Mesendoderm (in vitro differentiated cells): Measurements from ENCODE around the gene GDPD5.

Experiments
- DNase-seq: peaks from one replicate; pipeline ENCODE4 v3.0.0; 2013
- H2AK5ac ChIP-seq: 2 replicates; pipeline ENCODE4 v1.6.1; 2013; ENCODE audit warnings: low read length, inconsistent platforms
- H2BK120ac ChIP-seq: 2 replicates; pipeline ENCODE4 v1.6.1; 2013; ENCODE audit warnings: low read depth, mild to moderate bottlenecking, low read length, moderate library complexity, mixed read lengths
- H2BK15ac ChIP-seq: replicated peaks from 2 replicates; pipeline ENCODE4 v1.6.1; 2013; ENCODE audit warnings: low read depth, mild to moderate bottlenecking, moderate library complexity
- H2BK5ac ChIP-seq: 2 replicates; pipeline ENCODE4 v1.6.1; 2013; ENCODE audit warnings: low read length, inconsistent platforms
- H3K18ac ChIP-seq: 2 replicates; pipeline ENCODE4 v1.6.1; 2013; ENCODE audit warnings: mild to moderate bottlenecking, low read length, mixed read lengths
- H3K23ac ChIP-seq: one replicate; pipeline ENCODE4 v1.6.1; 2013; ENCODE audit warnings: low read length
- H3K27ac ChIP-seq: 2 replicates; pipeline ENCODE4 v1.5.1; 2013; ENCODE audit warnings: low read depth, mild to moderate bottlenecking, inconsistent platforms, low read length, moderate library complexity
- H3K27me3 ChIP-seq: 2 replicates; pipeline ENCODE4 v1.6.1; 2013; ENCODE audit warnings: low read length, control low read depth, mild to moderate bottlenecking, inconsistent platforms; ENCODE audit not compliant: insufficient read depth, poor library complexity
- H3K36me3 ChIP-seq: 2 replicates; pipeline ENCODE4 v1.6.1; 2013; ENCODE audit warnings: low read length, inconsistent platforms; ENCODE audit not compliant: control insufficient read depth, insufficient read depth
- H3K4ac ChIP-seq: one replicate; pipeline ENCODE4 v1.6.1; 2013; ENCODE audit warnings: low read depth, mild to moderate bottlenecking, low read length, moderate library complexity
- H3K4me1 ChIP-seq: 2 replicates; pipeline ENCODE4 v1.6.1; 2013; ENCODE audit warnings: low read depth, low read length, inconsistent platforms; ENCODE audit not compliant: control insufficient read depth
- H3K4me2 ChIP-seq: 2 replicates; pipeline ENCODE4 v1.6.1; 2013; ENCODE audit warnings: low read length
- H3K4me3 ChIP-seq: 2 replicates; pipeline ENCODE4 v1.5.1; 2013; ENCODE audit warnings: mild to moderate bottlenecking, low read length
- H3K56ac ChIP-seq: one replicate; pipeline ENCODE4 v1.6.1; 2013; ENCODE audit warnings: low read length
- H3K79me1 ChIP-seq: 2 replicates; pipeline ENCODE4 v1.6.1; 2013; ENCODE audit warnings: low read length, inconsistent platforms
- H3K79me2 ChIP-seq: 2 replicates; pipeline ENCODE4 v1.6.1; 2013; ENCODE audit warnings: mild to moderate bottlenecking, low read length; ENCODE audit not compliant: control insufficient read depth, insufficient read depth
- H3K9ac ChIP-seq: 2 replicates; pipeline ENCODE4 v1.6.1; 2013; ENCODE audit warnings: low read length, inconsistent platforms
- H4K5ac ChIP-seq: one replicate; pipeline ENCODE4 v1.6.1; 2013; ENCODE audit warnings: low read length
- H4K8ac ChIP-seq: one replicate; pipeline ENCODE4 v1.6.1; 2013; ENCODE audit warnings: low read depth, mild to moderate bottlenecking, control low read depth, low read length, moderate library complexity
- WGBS: extraction: QIAGEN DNeasy Blood & Tissue Kit; methylation state at CpG from one replicate; pipeline ENCODE4 v1.1.7; 2013; ENCODE audit warnings: low lambda C conversion rate, missing lambda C conversion rate; ENCODE audit not compliant: insufficient coverage; ENCODE audit errors: extremely low coverage; 5-methylcytosine and 5-hydroxymethylcytosine counted together

The GDPD5 gene

DNA sequence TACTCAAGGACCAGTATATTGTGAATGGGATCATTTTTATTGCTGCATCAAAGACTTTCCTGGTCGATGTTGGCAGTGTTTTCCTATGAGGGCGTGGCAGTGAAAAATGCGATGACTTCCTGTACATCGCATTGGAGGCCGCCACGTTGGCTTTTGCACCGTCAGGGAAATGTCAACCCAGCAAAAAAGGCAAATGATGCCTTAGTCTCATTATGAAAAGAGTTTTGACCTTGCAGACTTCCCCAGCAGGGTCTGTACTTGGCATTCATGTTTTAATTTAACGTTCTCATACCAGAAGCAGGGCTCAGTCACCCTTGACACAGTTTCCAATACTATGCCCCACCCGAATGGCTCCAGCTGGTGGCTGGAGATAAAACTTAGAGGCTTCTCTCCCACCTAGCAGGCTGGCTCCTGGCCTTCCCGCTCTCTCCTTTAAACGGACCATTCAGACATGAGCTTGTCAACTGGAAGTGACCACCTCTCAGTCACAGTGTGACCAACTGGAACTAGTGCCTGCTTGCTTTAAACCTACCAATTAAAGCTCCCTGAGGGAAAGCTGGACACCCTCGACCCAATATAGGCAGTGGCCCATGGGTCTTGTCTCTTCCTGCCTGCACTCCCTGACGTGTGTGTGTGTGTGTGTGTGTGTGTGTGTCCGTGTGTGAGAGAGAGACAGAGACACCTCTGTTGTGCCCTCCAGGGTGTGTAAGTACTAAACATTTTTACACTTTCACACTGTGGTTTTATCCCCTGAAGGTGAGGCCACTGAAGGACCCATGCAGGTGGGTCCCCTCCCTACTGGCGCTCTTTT, 8.7 kb upstream of the GDPD5 start:
- Histone ChIP-seq H4K8ac (no peak overlapping the region), H3K36me3 (no peaks in the 10 kb centered on the region), H3K27ac (no peak overlapping the region), H2AK5ac (no peak overlapping the region), H3K4me2 (no peak overlapping the region), H2BK5ac (no peak overlapping the region), H3K79me1 (no peaks in the 10 kb centered on the region), H3K4ac (no peak overlapping the region), H3K9ac (no peak overlapping the region), H3K18ac (no peak overlapping the region), H3K79me2 (no peaks in the 10 kb centered on the region), H3K56ac (no peak overlapping the region), H3K4me1 (peaks cover 3% of the 10 kb centered on the region), H3K4me3 (no peak overlapping the region), H4K5ac (no peak overlapping the region), H2BK120ac (no peak overlapping the region), H2BK15ac (no peak overlapping the region), H3K27me3 (no peaks in the 10 kb centered on the region), H3K23ac (no peak overlapping the region)
- no peak for DNase-seq
- no CpG with 5 or more reads among the region's 15 CpGs for WGBS

GRCh38 chr11:75533896-75534258, 8.1 kb upstream of the GDPD5 start:
- Histone ChIP-seq H4K8ac (no peak overlapping the region), H2BK5ac (no peak overlapping the region), H3K4ac (no peak overlapping the region), H2AK5ac (no peak overlapping the region), H3K4me3 (no peak overlapping the region), H3K36me3 (no peaks in the 10 kb centered on the region), H3K9ac (no peak overlapping the region), H3K4me2 (no peak overlapping the region), H3K18ac (no peak overlapping the region), H2BK15ac (no peak overlapping the region), H3K4me1 (peaks cover 3% of the 10 kb centered on the region), H2BK120ac (no peak overlapping the region), H3K79me2 (no peaks in the 10 kb centered on the region), H3K27ac (no peak overlapping the region), H4K5ac (no peak overlapping the region), H3K23ac (no peak overlapping the region), H3K27me3 (no peaks in the 10 kb centered on the region), H3K56ac (no peak overlapping the region), H3K79me1 (no peaks in the 10 kb centered on the region)
- WGBS = no CpG with 5 or more reads among the region's 1 CpG
- no peak for DNase-seq

DNA sequence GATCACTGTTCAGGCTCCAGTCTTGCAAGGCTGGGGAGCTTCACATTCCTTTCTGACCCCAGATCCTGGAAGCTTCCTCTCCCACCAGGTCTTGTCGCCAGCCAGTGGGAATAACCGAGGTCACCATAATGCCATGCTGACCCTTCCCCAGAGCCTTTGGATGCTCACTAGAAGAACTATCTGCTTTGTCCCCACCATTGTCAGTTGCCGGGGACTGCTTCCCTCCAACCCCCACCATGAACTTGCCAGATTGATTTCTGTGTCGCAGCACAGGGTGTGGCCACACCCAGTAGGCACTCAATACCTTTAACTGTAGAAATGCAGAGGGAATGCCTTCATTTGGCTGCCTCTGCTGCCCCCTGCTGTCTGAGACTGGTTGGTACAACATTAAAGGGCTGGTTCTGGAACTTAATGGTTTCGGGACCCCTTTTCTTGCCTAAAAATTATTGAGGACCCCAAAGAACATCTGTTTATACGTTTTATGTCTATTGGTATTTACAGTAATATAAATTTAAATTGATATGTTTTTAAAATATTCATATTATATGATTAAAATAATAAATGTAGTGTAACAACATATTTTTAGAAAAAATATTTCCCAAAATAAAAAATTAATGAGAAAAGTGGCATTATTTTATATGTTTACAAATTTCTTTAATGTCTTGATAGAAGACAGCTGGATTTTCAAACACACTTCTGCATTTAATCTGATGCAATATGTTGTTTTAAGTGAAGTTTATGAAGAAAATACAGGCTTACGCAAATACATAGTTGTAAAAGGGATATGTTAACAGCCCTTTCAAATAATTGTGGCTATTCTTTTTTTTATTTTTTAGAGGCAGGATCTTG, 6.7 kb upstream of the GDPD5 start:
- no peaks in the 10 kb centered on the region for H3K79me2 ChIP-seq
- H2AK5ac ChIP-seq = no peak overlapping the region
- no CpG with 5 or more reads among the region's 7 CpGs for WGBS
- H3K56ac ChIP-seq = peak overlapping the region; percentile 71
- no peaks in the 10 kb centered on the region for H3K79me1 ChIP-seq
- no peak overlapping the region for H2BK15ac ChIP-seq
- no peak overlapping the region for H3K4me3 ChIP-seq
- H4K5ac ChIP-seq = no peak overlapping the region
- peaks cover 1% of the 10 kb centered on the region for H3K4me1 ChIP-seq
- H4K8ac ChIP-seq = no peak overlapping the region
- peak; percentile 84 for DNase-seq
- no peaks in the 10 kb centered on the region for H3K36me3 ChIP-seq
- no peak overlapping the region for H3K23ac ChIP-seq
- no peak overlapping the region for H2BK120ac ChIP-seq
- no peak overlapping the region for H3K4ac ChIP-seq
- H3K27me3 ChIP-seq = no peaks in the 10 kb centered on the region
- peak overlapping the region; percentile 44 for H3K4me2 ChIP-seq
- H2BK5ac ChIP-seq = no peak overlapping the region
- peak overlapping the region; percentile 55 for H3K9ac ChIP-seq
- H3K27ac ChIP-seq = no peak overlapping the region
- no peak overlapping the region for H3K18ac ChIP-seq

GRCh38 chr11:75531325-75531724, 5.6 kb upstream of the GDPD5 start:
- no peak overlapping the region for H4K8ac ChIP-seq
- no CpG with 5 or more reads among the region's 4 CpGs for WGBS
- DNase-seq = no peak
- H3K79me1 ChIP-seq = no peaks in the 10 kb centered on the region
- H3K4me1 ChIP-seq = no peaks in the 10 kb centered on the region
- no peak overlapping the region for H2BK15ac ChIP-seq
- no peak overlapping the region for H3K23ac ChIP-seq
- no peak overlapping the region for H2BK5ac ChIP-seq
- H2AK5ac ChIP-seq = no peak overlapping the region
- H4K5ac ChIP-seq = no peak overlapping the region
- no peaks in the 10 kb centered on the region for H3K27me3 ChIP-seq
- no peak overlapping the region for H3K4me3 ChIP-seq
- no peak overlapping the region for H3K4ac ChIP-seq
- H3K4me2 ChIP-seq = no peak overlapping the region
- no peak overlapping the region for H3K27ac ChIP-seq
- no peaks in the 10 kb centered on the region for H3K79me2 ChIP-seq
- H3K18ac ChIP-seq = no peak overlapping the region
- no peaks in the 10 kb centered on the region for H3K36me3 ChIP-seq
- no peak overlapping the region for H3K9ac ChIP-seq
- no peak overlapping the region for H2BK120ac ChIP-seq
- H3K56ac ChIP-seq = peak overlapping the region; percentile 25

- Histone ChIP-seq H4K5ac (no peak overlapping the region), H3K4ac (no peak overlapping the region), H3K79me1 (no peaks in the 10 kb centered on the region), H3K79me2 (no peaks in the 10 kb centered on the region), H3K27ac (no peak overlapping the region), H2BK120ac (no peak overlapping the region), H4K8ac (no peak overlapping the region), H3K9ac (no peak overlapping the region), H3K4me2 (no peak overlapping the region), H3K36me3 (no peaks in the 10 kb centered on the region), H2BK5ac (no peak overlapping the region), H3K18ac (no peak overlapping the region), H3K4me1 (no peaks in the 10 kb centered on the region), H2BK15ac (no peak overlapping the region), H3K23ac (no peak overlapping the region), H2AK5ac (no peak overlapping the region), H3K56ac (no peak overlapping the region), H3K27me3 (no peaks in the 10 kb centered on the region), H3K4me3 (no peak overlapping the region)
- WGBS = no CpG with 5 or more reads among the region's 3 CpGs
- DNase-seq = no peak
Measured at GRCh38 chr11:75530577-75530976, 4.8 kb upstream of the GDPD5 start.
